Left ventricle myocardium inferior (tissue), 1 donor: ENCODE results near the gene ROBO3. TPM values are rescaled to one million over a fixed set of nuclear protein-coding genes. Genes with fewer than 3 reads are reported as not detected.

Experiments
- DNase-seq: peaks from one replicate; pipeline ENCODE4 v3.0.0-alpha.2; 2020
- H3K27ac ChIP-seq: fragments of 200-600 bp; replicated peaks from 2 replicates; pipeline ENCODE4 v1.8.0; 2021
- H3K27me3 ChIP-seq: fragments of 200-600 bp; 2 replicates; pipeline ENCODE4 v1.8.0; 2021; ENCODE audit warnings: low read depth
- H3K36me3 ChIP-seq: fragments of 200-600 bp; 2 replicates; pipeline ENCODE4 v1.8.0; 2021
- H3K4me1 ChIP-seq: fragments of 200-600 bp; 2 replicates; pipeline ENCODE4 v1.8.0; 2021
- H3K4me3 ChIP-seq: fragments of 200-600 bp; 2 replicates; pipeline ENCODE4 v1.8.0; 2021; ENCODE audit warnings: mild to moderate bottlenecking, moderate library complexity
- H3K9me3 ChIP-seq: fragments of 200-600 bp; replicated peaks from 2 replicates; pipeline ENCODE4 v1.8.0; 2021
- intact Hi-C: fragments of 100-400 bp; cut with micrococcal nuclease; formaldehyde crosslinking; loops from one replicate; pipeline ENCODE4 v1.11.0; 2022
- total RNA-seq: library from RNA; stranded (reverse); fragmentation: NEBNext Ultra II Directional; extraction: Animal tissue kit (Norgen Biotek cat#: 25700); gene quantifications from one replicate; pipeline ENCODE4 v1.2.1, GENCODE V29; 2021
- TF ChIP-seq, protein P1 (sequence below): fragments of 200-600 bp; IDR thresholded peaks from 2 replicates; pipeline ENCODE4 v1.8.0; 2021; ENCODE audit warnings: antibody characterized with exemption, mild to moderate bottlenecking, borderline replicate concordance
- donor health status: DM: no; HTN: yes; CAD: no; lungs with severe emphysema.

ROBO3 gene
- total RNA-seq, 1 donor from 2014 or later, result 3.9 TPM

DNA sequence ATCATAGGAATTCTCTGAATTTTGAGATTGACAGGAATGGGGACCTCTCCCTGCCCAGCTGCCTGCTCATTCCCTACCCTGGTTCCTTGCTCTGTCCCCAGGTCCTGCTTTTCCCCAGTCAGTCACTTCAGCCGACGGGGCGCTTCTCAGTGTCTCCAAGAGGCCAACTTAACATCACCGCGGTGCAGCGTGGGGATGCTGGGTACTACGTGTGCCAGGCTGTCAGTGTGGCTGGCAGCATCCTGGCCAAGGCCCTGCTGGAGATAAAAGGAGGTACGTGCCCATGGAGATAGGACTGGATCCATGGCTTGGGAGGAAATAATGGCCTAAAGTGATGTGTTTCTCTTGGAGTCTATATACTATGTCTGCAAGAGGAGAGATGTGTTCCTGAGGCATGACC is 7.0 kb downstream of the ROBO3 start:
- H3K36me3 ChIP-seq, result no peaks in the 10 kb centered on the region
- TF ChIP-seq, protein P1, sequence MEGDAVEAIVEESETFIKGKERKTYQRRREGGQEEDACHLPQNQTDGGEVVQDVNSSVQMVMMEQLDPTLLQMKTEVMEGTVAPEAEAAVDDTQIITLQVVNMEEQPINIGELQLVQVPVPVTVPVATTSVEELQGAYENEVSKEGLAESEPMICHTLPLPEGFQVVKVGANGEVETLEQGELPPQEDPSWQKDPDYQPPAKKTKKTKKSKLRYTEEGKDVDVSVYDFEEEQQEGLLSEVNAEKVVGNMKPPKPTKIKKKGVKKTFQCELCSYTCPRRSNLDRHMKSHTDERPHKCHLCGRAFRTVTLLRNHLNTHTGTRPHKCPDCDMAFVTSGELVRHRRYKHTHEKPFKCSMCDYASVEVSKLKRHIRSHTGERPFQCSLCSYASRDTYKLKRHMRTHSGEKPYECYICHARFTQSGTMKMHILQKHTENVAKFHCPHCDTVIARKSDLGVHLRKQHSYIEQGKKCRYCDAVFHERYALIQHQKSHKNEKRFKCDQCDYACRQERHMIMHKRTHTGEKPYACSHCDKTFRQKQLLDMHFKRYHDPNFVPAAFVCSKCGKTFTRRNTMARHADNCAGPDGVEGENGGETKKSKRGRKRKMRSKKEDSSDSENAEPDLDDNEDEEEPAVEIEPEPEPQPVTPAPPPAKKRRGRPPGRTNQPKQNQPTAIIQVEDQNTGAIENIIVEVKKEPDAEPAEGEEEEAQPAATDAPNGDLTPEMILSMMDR, result no peak
- peaks cover 39% of the 10 kb centered on the region for H3K4me1 ChIP-seq
- DNase-seq, result no peak
- H3K27ac ChIP-seq, result no peak overlapping the region
- intact Hi-C loops, result no loop called here
- no peak overlapping the region for H3K4me3 ChIP-seq
- H3K9me3 ChIP-seq, result no peaks in the 10 kb centered on the region
- H3K27me3 ChIP-seq, result peaks cover 93% of the 10 kb centered on the region

DNA sequence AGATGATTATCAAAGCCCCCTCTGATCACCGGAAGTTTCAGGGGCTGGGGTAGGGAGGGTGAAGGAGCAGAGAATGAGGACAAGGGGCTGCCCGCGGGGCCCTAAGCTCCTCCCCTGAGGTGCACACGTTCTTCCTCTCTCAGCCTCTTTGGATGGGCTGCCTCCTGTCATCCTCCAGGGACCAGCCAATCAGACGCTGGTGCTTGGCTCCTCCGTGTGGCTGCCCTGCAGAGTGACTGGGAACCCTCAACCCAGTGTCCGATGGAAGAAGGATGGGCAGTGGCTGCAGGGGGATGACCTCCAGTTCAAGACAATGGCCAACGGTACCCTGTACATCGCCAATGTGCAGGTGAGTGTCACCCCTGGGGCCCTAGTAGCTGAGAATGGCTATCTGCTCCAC is 7.5 kb downstream of the ROBO3 start:
- no peak overlapping the region for H3K4me3 ChIP-seq
- DNase-seq, result no peak

DNA sequence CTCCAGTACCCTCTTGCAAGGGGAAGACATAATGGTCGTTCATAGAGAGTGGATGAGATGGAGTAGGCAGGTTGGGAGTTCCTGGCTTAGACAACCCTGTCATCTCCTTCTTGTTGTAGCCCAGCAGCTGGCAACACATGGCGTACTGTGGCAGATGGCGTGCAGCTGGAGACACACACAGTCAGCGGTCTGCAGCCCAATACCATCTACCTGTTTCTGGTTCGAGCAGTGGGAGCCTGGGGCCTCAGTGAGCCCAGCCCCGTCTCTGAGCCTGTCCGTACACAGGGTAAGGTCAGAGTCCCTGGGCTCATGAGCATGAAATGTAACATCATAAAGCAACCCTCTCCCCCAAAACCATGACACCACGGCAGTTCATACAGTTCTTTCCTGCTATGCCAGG is 8.7 kb downstream of the ROBO3 start:
- H3K4me3 ChIP-seq, result no peak overlapping the region
- TF ChIP-seq, protein P1, result no peak
- H3K4me1 ChIP-seq, result peaks cover 40% of the 10 kb centered on the region
- no peaks in the 10 kb centered on the region for H3K9me3 ChIP-seq
- peaks cover 93% of the 10 kb centered on the region for H3K27me3 ChIP-seq
- intact Hi-C loops, result no loop called here
- DNase-seq, result no peak
- no peak overlapping the region for H3K27ac ChIP-seq
- H3K36me3 ChIP-seq, result no peaks in the 10 kb centered on the region

More for the DNA sequence above, 7.5 kb downstream of the ROBO3 start:
- Histone ChIP-seq H3K27ac (no peak overlapping the region), H3K27me3 (peaks cover 93% of the 10 kb centered on the region), H3K36me3 (no peaks in the 10 kb centered on the region), H3K4me1 (peaks cover 39% of the 10 kb centered on the region), H3K9me3 (no peaks in the 10 kb centered on the region)
- TF ChIP-seq, protein P1, result no peak
- intact Hi-C loops, result no loop called here

- Histone ChIP-seq H3K36me3 (no peaks in the 10 kb centered on the region), H3K4me1 (peaks cover 37% of the 10 kb centered on the region), H3K27me3 (peaks cover 92% of the 10 kb centered on the region), H3K4me3 (no peak overlapping the region), H3K9me3 (no peaks in the 10 kb centered on the region), H3K27ac (no peak overlapping the region)
- DNase-seq, result no peak
- intact Hi-C loops, result no loop called here
- TF ChIP-seq, protein P1, result no peak
Observed at GRCh38 chr11:124874571-124875255, 9.5 kb downstream of the ROBO3 start.

- no peak overlapping the region for H3K27ac ChIP-seq
- no peak for DNase-seq
Observed at GRCh38 chr11:124875401-124875800, 10.2 kb downstream of the ROBO3 start.

More at GRCh38 chr11:124875401-124875800, 10.2 kb downstream of the ROBO3 start:
- Histone ChIP-seq H3K9me3 (no peaks in the 10 kb centered on the region), H3K36me3 (no peaks in the 10 kb centered on the region), H3K4me1 (peaks cover 42% of the 10 kb centered on the region), H3K27me3 (peaks cover 86% of the 10 kb centered on the region), H3K4me3 (peak overlapping the region; percentile 77)
- intact Hi-C loops, result no loop called here
- TF ChIP-seq, protein P1, result no peak
